B cell (primary cell): ENCODE data around the gene B9D2. TPM values are rescaled to one million over a fixed set of nuclear protein-coding genes. Genes with fewer than 3 reads are reported as not detected.
"Not testable (repeated sequence)": the region's sequence is repeated elsewhere in the genome, so short reads cannot be mapped to it uniquely, and the experiment has no call there.

Experiments used
- ATAC-seq: fragments of 200-7000 bp; cut with Tn5 transposase; one replicate; pipeline ENCODE4 v1.10.0; 2021; ENCODE audit warnings: low read depth, mild to moderate bottlenecking, moderate number of reproducible peaks, moderate library complexity
- CTCF ChIA-PET: fragments of 350-600 bp; sonication (Branson Sonifier 250); formaldehyde crosslinking; loops from one replicate; lab custom pipeline; 2021; ENCODE audit warnings: antibody characterized with exemption, inconsistent platforms; lab: Charles Lee
- POLR2A ChIA-PET: fragments of 350-600 bp; sonication (Branson Sonifier 250); formaldehyde crosslinking; loops from one replicate; lab custom pipeline; 2021; ENCODE audit warnings: antibody characterized with exemption; lab: Charles Lee
- DNase-seq: peaks from one replicate; pipeline ENCODE4 v3.0.0; 2013
- H2AFZ ChIP-seq: 2 replicates; pipeline ENCODE4 v1.6.1; 2012; ENCODE audit warnings: mild to moderate bottlenecking, low read depth, low read length; ENCODE audit not compliant: insufficient read depth, poor library complexity, severe bottlenecking
- H3K27ac ChIP-seq, 2 donors: 1 replicate in 1 of 2; 2 replicates in 1 of 2; pipeline ENCODE4 v1.5.1; 2012 to 2013; ENCODE audit warnings: low read length in 2 of 2, mild to moderate bottlenecking in 2 of 2, moderate library complexity in 1 of 2
- H3K27me3 ChIP-seq, 4 experiments: fragments of 200-600 bp in 1 of 4; sonication (generic) in 1 of 4; replicated peaks in 1 of 4; 1 replicate in 2 of 4; 2 replicates in 2 of 4; pipeline versions ENCODE4 v1.6.1 to v1.7.0; 2013 to 2016; ENCODE audit warnings: low read length in 3 of 4, mild to moderate bottlenecking in 2 of 4, mixed read lengths in 1 of 4, moderate library complexity in 1 of 4; ENCODE audit not compliant: insufficient read depth in 4 of 4, control insufficient read depth in 3 of 4; ENCODE audit errors: control extremely low read depth in 1 of 4
- H3K36me3 ChIP-seq, 2 experiments: replicated peaks in 1 of 2; 1 replicate in 1 of 2; 2 replicates in 1 of 2; pipeline versions ENCODE4 v1.6.1 to v1.7.1; 2013; ENCODE audit warnings: low read length in 1 of 2; ENCODE audit not compliant: insufficient read depth in 2 of 2, control insufficient read depth in 1 of 2; ENCODE audit errors: control extremely low read depth in 1 of 2, extremely low read depth in 1 of 2
- H3K4me1 ChIP-seq, 2 donors: fragments of 200-600 bp in 1 of 2; sonication (generic) in 1 of 2; 1 replicate in 1 of 2; 2 replicates in 1 of 2; pipeline versions ENCODE4 v1.5.1 to v1.6.1; 2013 to 2017; ENCODE audit warnings: low read length in 2 of 2; ENCODE audit not compliant: control insufficient read depth in 2 of 2, insufficient read depth in 2 of 2
- H3K4me2 ChIP-seq: replicated peaks from 2 replicates; pipeline ENCODE3; 2012; ENCODE audit warnings: mild to moderate bottlenecking, low read depth, low read length; ENCODE audit not compliant: poor library complexity, severe bottlenecking
- H3K4me3 ChIP-seq, 5 experiments: fragments of 200-600 bp in 1 of 5; sonication (generic) in 1 of 5; 1 replicate in 3 of 5; 2 replicates in 2 of 5; pipeline versions ENCODE4 v1.5.1 to v1.7.0; 2011 to 2016; ENCODE audit warnings: low read length in 4 of 5, mild to moderate bottlenecking in 4 of 5, low read depth in 2 of 5, control low read depth in 1 of 5, moderate library complexity in 1 of 5; ENCODE audit not compliant: insufficient read depth in 1 of 5; ENCODE audit errors: control extremely low read depth in 1 of 5, extremely low read depth in 1 of 5
- H3K79me2 ChIP-seq: fragments of 200-600 bp; sonication (generic); one replicate; pipeline ENCODE4 v1.6.0; 2016; ENCODE audit warnings: low read length; ENCODE audit not compliant: control insufficient read depth, insufficient read depth
- H3K9ac ChIP-seq: fragments of 200-600 bp; sonication (generic); 2 replicates; pipeline ENCODE4 v1.6.1; 2017; ENCODE audit warnings: mild to moderate bottlenecking, low read length, moderate library complexity
- H3K9me3 ChIP-seq, 3 donors: one replicate each; pipeline versions ENCODE4 v1.6.1 to v1.7.1; 2013; ENCODE audit warnings: low read length in 2 of 3; ENCODE audit not compliant: control insufficient read depth in 2 of 3, insufficient read depth in 1 of 3; ENCODE audit errors: control extremely low read depth in 1 of 3
- H4K20me1 ChIP-seq: 2 replicates; pipeline ENCODE4 v1.6.0; 2012; ENCODE audit warnings: mild to moderate bottlenecking, low read length; ENCODE audit not compliant: insufficient read depth, control insufficient read depth, poor library complexity, severe bottlenecking
- H3K27ac Mint-ChIP-seq: one replicate; pipeline ENCODE4 v1.8.0; 2021; ENCODE audit warnings: mixed read lengths
- H3K27me3 Mint-ChIP-seq: one replicate; pipeline ENCODE4 v1.8.0; 2021; ENCODE audit warnings: mixed read lengths
- H3K4me1 Mint-ChIP-seq: one replicate; pipeline ENCODE4 v1.8.0; 2021; ENCODE audit warnings: mixed read lengths
- H3K4me3 Mint-ChIP-seq: one replicate; pipeline ENCODE4 v1.8.0; 2021; ENCODE audit warnings: mixed read lengths
- H3K9me3 Mint-ChIP-seq: one replicate; pipeline ENCODE4 v1.8.0; 2022; ENCODE audit warnings: mixed read lengths; ENCODE audit not compliant: insufficient read depth
- EZH2 ChIP-seq: IDR thresholded peaks from 2 replicates; pipeline ENCODE4 v1.6.1; 2012; ENCODE audit warnings: borderline replicate concordance, low read depth, mild to moderate bottlenecking, moderate library complexity, low read length; ENCODE audit not compliant: insufficient read depth, poor library complexity, severe bottlenecking
- WGBS: methylation state at CpG from one replicate; pipeline ENCODE4 v1.1.5; 2013; ENCODE audit warnings: missing lambda C conversion rate; ENCODE audit not compliant: insufficient coverage; 5-methylcytosine and 5-hydroxymethylcytosine counted together
- intact Hi-C: fragments of 100-400 bp; cut with micrococcal nuclease; formaldehyde crosslinking; loops from one replicate; pipeline ENCODE4 v1.10.0; 2022
- polyA plus RNA-seq: library from polyadenylated mRNA; depleted of rRNA; stranded (reverse); fragments of >200 nt; gene quantifications from 2 replicates; pipeline ENCODE4 v1.2.3, GENCODE V29; 2012
- total RNA-seq, 2 donors: library from RNA; stranded (reverse); fragments of 120-200 nt in 1 of 2; gene quantifications; 1 replicate in 1 of 2; 2 replicates in 1 of 2; pipeline versions ENCODE4 v1.2.3 to v1.2.4, GENCODE V29; 2013 to 2022
- TF ChIP-seq, protein P1 (sequence below): fragments of 200-600 bp; IDR thresholded peaks from one replicate; pipeline ENCODE4 v1.8.0; 2022; ENCODE audit warnings: antibody characterized with exemption, mild to moderate bottlenecking

B9D2 gene
- total and polyA plus RNA-seq, 2 donors (not counting 1 experiment from before 2014, with no cell fraction given) = 9.9 to 17.5 TPM

DNA sequence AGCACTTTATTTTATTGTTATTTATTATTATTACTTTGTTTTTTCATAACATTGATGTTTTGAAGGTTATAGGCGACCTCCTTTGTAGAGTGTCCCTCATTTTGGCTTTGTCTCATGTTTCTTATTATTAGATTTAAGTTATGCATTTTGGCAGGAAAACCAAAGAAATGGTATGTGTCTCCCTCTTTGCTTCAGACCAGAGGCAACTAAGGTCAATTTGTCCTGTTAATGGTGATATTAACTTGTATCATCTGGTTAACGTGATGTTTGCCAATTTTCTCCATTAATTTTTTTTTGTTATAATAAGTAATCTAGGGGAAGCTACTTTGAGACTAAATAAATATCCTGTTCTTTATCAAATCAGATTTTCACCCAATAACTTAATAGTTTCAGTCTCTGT is 8.6 kb upstream of the B9D2 start:
- no peaks in the 10 kb centered on the region for H3K9me3 Mint-ChIP-seq
- no peak overlapping the region for H3K4me2 ChIP-seq
- ATAC-seq = no peak
- H3K27ac ChIP-seq = no peak overlapping the region
- WGBS = no CpG with 5 or more reads among the region's 2 CpGs
- POLR2A ChIA-PET = no interaction called here
- H3K27me3 ChIP-seq = no peaks in the 10 kb centered on the region
- H3K4me3 ChIP-seq = no peak overlapping the region
- H3K4me1 ChIP-seq = peaks cover 4 to 20% of the 10 kb centered on the region in 2 donors
- H3K9ac ChIP-seq = no peak overlapping the region
- CTCF ChIA-PET = no interaction called here
- no peaks in the 10 kb centered on the region for H4K20me1 ChIP-seq
- peaks cover 16% of the 10 kb centered on the region for H3K4me1 Mint-ChIP-seq
- no peaks in the 10 kb centered on the region for H3K9me3 ChIP-seq
- no peak overlapping the region for H3K4me3 Mint-ChIP-seq
- no peaks in the 10 kb centered on the region for H3K27me3 Mint-ChIP-seq
- peaks cover 21% of the 10 kb centered on the region for H3K79me2 ChIP-seq
- H3K27ac Mint-ChIP-seq = no peak overlapping the region
- no peak overlapping the region for H2AFZ ChIP-seq
- H3K36me3 ChIP-seq = no peaks in the 10 kb centered on the region
- intact Hi-C loops = no loop called here
- TF ChIP-seq, protein P1, sequence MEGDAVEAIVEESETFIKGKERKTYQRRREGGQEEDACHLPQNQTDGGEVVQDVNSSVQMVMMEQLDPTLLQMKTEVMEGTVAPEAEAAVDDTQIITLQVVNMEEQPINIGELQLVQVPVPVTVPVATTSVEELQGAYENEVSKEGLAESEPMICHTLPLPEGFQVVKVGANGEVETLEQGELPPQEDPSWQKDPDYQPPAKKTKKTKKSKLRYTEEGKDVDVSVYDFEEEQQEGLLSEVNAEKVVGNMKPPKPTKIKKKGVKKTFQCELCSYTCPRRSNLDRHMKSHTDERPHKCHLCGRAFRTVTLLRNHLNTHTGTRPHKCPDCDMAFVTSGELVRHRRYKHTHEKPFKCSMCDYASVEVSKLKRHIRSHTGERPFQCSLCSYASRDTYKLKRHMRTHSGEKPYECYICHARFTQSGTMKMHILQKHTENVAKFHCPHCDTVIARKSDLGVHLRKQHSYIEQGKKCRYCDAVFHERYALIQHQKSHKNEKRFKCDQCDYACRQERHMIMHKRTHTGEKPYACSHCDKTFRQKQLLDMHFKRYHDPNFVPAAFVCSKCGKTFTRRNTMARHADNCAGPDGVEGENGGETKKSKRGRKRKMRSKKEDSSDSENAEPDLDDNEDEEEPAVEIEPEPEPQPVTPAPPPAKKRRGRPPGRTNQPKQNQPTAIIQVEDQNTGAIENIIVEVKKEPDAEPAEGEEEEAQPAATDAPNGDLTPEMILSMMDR = no peak
- TF ChIP-seq EZH2 = no peak
- no peak for DNase-seq

- Mint-ChIP-seq H3K4me3 (no peak overlapping the region), H3K4me1 (peaks cover 7% of the 10 kb centered on the region), H3K27me3 (no peaks in the 10 kb centered on the region), H3K9me3 (no peaks in the 10 kb centered on the region), H3K27ac (no peak overlapping the region)
- H3K27me3 ChIP-seq = no peaks in the 10 kb centered on the region
- intact Hi-C loops = no loop called here
- no peak overlapping the region for H3K4me3 ChIP-seq
- no peak overlapping the region for H3K9ac ChIP-seq
- no peak for ATAC-seq
- no peaks in the 10 kb centered on the region for H3K36me3 ChIP-seq
- DNase-seq = no peak
- no peaks in the 10 kb centered on the region for H3K9me3 ChIP-seq
- no peak overlapping the region for H3K27ac ChIP-seq
- TF ChIP-seq, protein P1 = no peak
- TF ChIP-seq EZH2 = no peak
- no peaks in the 10 kb centered on the region for H4K20me1 ChIP-seq
- 96% methylated on average over 6 of the region's 8 CpGs for WGBS
- no peak overlapping the region for H2AFZ ChIP-seq
- H3K4me2 ChIP-seq = no peak overlapping the region
- ChIA-PET POLR2A (interaction anchor here (0.7 kb wide), 1 partner anchor 709 kb away, joined by 3 read pairs; no protein-coding TSS in a partner anchor), CTCF (no interaction called here)
- peaks cover 0 to 13% of the 10 kb centered on the region in 2 donors for H3K4me1 ChIP-seq
- peaks cover 31% of the 10 kb centered on the region for H3K79me2 ChIP-seq
Measured at GRCh38 chr19:41371541-41371940, 7.6 kb upstream of the B9D2 start.

DNA sequence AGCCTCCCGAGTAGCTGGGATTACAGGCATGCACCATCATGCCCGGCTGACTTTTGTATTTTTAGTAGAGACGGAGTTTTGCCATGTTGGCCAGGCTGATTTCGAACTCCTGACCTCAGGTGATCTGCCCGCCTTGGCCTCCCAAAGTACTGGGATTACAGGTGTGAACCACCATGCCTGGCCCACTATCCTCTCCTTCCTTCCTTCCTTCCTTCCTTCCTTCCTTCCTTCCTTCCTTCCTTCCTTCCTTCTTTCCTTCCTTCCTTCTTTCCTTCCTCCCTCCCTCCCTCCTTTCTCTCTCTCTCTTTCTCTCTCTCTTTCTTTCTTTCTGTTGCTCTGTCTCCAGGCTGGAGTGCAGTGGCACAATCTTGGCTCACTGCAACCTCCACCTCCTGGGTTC is 7.2 kb upstream of the B9D2 start:
- H3K9me3 ChIP-seq, H3K27me3 ChIP-seq, H3K4me3 Mint-ChIP-seq, H3K4me3 ChIP-seq, DNase-seq, H3K36me3 ChIP-seq, H3K27ac ChIP-seq, H3K27me3 Mint-ChIP-seq, H3K4me1 Mint-ChIP-seq, H3K4me2 ChIP-seq, H2AFZ ChIP-seq, H4K20me1 ChIP-seq, H3K9ac ChIP-seq, CTCF ChIA-PET, H3K9me3 Mint-ChIP-seq, intact Hi-C loops, H3K27ac Mint-ChIP-seq, ATAC-seq: not testable (repeated sequence)
- POLR2A ChIA-PET = interaction anchor here (0.7 kb wide), 1 partner anchor 708 kb away, joined by 3 read pairs; no protein-coding TSS in a partner anchor
- peaks cover 35% of the 10 kb centered on the region for H3K79me2 ChIP-seq
- WGBS = 97% methylated on average over 5 of the region's 5 CpGs
- peaks cover 0 to 10% of the 10 kb centered on the region in 2 donors for H3K4me1 ChIP-seq
